Measurements from ENCODE around the gene CIAO3. TPM values are rescaled to one million over a fixed set of nuclear protein-coding genes. Genes with fewer than 3 reads are reported as not detected.

Gene CIAO3
- polyA plus RNA-seq, 1 donor from 2014 or later, result 57.8 TPM

DNA sequence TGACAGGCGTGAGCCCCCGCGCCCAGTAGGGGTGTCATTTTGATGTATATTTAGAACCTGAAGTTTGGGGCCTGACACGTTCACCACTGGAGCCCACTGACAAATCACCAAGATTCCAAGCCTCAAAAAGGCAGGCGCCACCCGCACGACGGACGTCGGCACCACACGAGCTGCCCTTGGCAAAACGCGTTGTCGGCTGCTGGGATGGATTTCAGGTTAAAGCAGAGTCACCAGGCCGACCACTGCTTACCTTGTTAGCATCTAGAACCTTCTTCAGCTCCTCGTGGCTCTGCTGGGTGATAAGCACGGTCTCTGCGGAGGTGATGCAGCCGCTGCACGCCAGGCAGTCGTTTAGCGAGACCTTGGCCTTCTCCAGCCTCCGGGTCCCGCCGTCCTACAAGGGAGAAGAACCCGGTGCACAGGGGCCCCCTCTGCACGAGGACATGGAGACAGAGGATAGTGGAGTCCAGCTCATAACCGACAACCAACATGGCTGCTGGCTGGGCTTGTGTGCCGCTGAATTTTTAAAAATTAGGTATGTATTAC is 3.8 kb downstream of the CIAO3 start:
- Histone ChIP-seq H3F3A (ENCODE audit: insufficient read depth, low read length, poor library complexity, severe bottlenecking) (no peaks in the 10 kb centered on the region), H3K27me3 (ENCODE audit: insufficient read depth, low read depth, low read length) (no peaks in the 10 kb centered on the region), H3K9ac (ENCODE audit: low read length) (no peak overlapping the region), H2AFZ (ENCODE audit: low read depth, low read length) (no peak overlapping the region), H4K20me1 (ENCODE audit: insufficient read depth) (no peaks in the 10 kb centered on the region), H3K79me2 (replicated peaks; ENCODE audit: insufficient read depth, low read length) (peaks cover 5% of the 10 kb centered on the region), H3K9me2 (ENCODE audit: insufficient read depth, low read length) (no peaks in the 10 kb centered on the region), H3K4me3 (ENCODE audit: low read length) (no peak overlapping the region), H3K9me3 (ENCODE audit: low read length) (no peaks in the 10 kb centered on the region), H3K4me2 (ENCODE audit: low read length) (no peak overlapping the region), H3K27ac (ENCODE audit: low read length) (no peak overlapping the region), H3K36me3 (ENCODE audit: insufficient read depth, low read length) (no peaks in the 10 kb centered on the region)
- TF ChIP-seq, protein P1, sequence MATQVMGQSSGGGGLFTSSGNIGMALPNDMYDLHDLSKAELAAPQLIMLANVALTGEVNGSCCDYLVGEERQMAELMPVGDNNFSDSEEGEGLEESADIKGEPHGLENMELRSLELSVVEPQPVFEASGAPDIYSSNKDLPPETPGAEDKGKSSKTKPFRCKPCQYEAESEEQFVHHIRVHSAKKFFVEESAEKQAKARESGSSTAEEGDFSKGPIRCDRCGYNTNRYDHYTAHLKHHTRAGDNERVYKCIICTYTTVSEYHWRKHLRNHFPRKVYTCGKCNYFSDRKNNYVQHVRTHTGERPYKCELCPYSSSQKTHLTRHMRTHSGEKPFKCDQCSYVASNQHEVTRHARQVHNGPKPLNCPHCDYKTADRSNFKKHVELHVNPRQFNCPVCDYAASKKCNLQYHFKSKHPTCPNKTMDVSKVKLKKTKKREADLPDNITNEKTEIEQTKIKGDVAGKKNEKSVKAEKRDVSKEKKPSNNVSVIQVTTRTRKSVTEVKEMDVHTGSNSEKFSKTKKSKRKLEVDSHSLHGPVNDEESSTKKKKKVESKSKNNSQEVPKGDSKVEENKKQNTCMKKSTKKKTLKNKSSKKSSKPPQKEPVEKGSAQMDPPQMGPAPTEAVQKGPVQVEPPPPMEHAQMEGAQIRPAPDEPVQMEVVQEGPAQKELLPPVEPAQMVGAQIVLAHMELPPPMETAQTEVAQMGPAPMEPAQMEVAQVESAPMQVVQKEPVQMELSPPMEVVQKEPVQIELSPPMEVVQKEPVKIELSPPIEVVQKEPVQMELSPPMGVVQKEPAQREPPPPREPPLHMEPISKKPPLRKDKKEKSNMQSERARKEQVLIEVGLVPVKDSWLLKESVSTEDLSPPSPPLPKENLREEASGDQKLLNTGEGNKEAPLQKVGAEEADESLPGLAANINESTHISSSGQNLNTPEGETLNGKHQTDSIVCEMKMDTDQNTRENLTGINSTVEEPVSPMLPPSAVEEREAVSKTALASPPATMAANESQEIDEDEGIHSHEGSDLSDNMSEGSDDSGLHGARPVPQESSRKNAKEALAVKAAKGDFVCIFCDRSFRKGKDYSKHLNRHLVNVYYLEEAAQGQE (IDR thresholded peaks at IDR 0.05; ENCODE audit: borderline replicate concordance), result no peak
- no peak for TF ChIP-seq TAF1 (IDR thresholded peaks at IDR 0.05; ENCODE audit: low read depth)

DNA sequence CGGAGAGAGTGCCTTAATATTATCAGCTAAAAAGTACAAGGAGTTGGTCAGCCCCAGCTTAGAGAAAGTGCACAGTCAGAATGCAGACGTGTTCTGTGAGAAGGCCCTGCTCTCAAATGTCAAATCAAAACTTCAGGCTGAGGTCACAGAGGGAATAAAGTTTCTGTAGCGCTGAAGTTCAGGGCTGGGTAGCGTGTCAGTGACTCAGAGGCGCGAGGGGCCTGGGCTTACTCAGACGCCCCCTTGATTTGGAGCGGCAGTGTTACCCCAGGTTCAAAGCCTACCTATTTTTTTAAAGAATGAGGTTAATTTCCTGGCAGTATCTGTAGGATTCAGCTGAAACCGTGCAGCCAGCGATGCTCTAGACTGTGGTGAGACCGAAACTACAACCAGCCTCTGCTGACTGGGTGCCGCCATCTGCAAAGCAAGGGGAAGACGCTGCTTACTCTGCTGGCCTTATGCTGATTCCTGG is 4.8 kb downstream of the CIAO3 start:
- Histone ChIP-seq H3K27ac (ENCODE audit: low read length) (no peak overlapping the region), H3F3A (ENCODE audit: insufficient read depth, low read length, poor library complexity, severe bottlenecking) (no peaks in the 10 kb centered on the region), H3K36me3 (ENCODE audit: insufficient read depth, low read length) (no peaks in the 10 kb centered on the region), H4K20me1 (ENCODE audit: insufficient read depth) (no peaks in the 10 kb centered on the region), H3K9ac (ENCODE audit: low read length) (no peak overlapping the region), H3K9me3 (ENCODE audit: low read length) (no peaks in the 10 kb centered on the region), H3K27me3 (ENCODE audit: insufficient read depth, low read depth, low read length) (no peaks in the 10 kb centered on the region), H3K9me2 (ENCODE audit: insufficient read depth, low read length) (no peaks in the 10 kb centered on the region), H3K4me3 (ENCODE audit: low read length) (no peak overlapping the region), H2AFZ (ENCODE audit: low read depth, low read length) (no peak overlapping the region), H3K4me2 (ENCODE audit: low read length) (no peak overlapping the region), H3K79me2 (replicated peaks; ENCODE audit: insufficient read depth, low read length) (peaks cover 5% of the 10 kb centered on the region)
- TF ChIP-seq TAF1 (IDR thresholded peaks at IDR 0.05; ENCODE audit: low read depth) (no peak), MXI1 (conservative IDR thresholded peaks at IDR 0.05; ENCODE audit: poor library complexity, severe bottlenecking) (no peak), SMC3 (conservative IDR thresholded peaks at IDR 0.05; ENCODE audit: poor library complexity) (no peak), RAD21 (conservative IDR thresholded peaks at IDR 0.05) (no peak), POLR2AphosphoS5 (IDR thresholded peaks at IDR 0.05) (no peak), EP300 (conservative IDR thresholded peaks at IDR 0.05; ENCODE audit: poor library complexity, severe bottlenecking) (no peak), EZH2 (IDR thresholded peaks at IDR 0.05; ENCODE audit: borderline replicate concordance, insufficient read depth, low read length, poor library complexity, severe bottlenecking) (no peak)
- TF ChIP-seq, protein P2, sequence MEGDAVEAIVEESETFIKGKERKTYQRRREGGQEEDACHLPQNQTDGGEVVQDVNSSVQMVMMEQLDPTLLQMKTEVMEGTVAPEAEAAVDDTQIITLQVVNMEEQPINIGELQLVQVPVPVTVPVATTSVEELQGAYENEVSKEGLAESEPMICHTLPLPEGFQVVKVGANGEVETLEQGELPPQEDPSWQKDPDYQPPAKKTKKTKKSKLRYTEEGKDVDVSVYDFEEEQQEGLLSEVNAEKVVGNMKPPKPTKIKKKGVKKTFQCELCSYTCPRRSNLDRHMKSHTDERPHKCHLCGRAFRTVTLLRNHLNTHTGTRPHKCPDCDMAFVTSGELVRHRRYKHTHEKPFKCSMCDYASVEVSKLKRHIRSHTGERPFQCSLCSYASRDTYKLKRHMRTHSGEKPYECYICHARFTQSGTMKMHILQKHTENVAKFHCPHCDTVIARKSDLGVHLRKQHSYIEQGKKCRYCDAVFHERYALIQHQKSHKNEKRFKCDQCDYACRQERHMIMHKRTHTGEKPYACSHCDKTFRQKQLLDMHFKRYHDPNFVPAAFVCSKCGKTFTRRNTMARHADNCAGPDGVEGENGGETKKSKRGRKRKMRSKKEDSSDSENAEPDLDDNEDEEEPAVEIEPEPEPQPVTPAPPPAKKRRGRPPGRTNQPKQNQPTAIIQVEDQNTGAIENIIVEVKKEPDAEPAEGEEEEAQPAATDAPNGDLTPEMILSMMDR (IDR thresholded peaks at IDR 0.05; ENCODE audit: poor library complexity, severe bottlenecking), result no peak
- TF ChIP-seq, protein P1 (IDR thresholded peaks at IDR 0.05; ENCODE audit: borderline replicate concordance), result no peak
